Measurements from ENCODE around the gene NFKB1.

DNA sequence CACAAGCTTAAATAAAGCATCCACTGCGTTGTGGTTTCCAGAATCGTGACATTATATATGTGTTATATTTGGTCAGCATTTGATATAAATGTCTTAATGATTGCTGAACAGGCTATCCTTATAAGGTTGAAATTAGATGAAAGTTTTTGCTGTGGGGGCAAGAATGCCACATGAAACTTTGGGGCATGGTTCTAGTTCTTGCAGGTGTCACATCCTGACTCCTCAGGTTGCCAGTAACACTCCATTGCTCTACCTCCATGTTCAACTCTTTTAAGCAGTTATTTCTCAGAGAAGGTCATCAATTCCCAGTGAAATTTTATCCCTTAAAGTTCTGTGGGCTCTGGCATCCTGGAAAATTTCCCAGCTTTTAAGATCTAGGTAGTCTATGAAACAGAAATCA, 33.7 kb downstream of the NFKB1 start:
- TF ChIP-seq, protein P1, sequence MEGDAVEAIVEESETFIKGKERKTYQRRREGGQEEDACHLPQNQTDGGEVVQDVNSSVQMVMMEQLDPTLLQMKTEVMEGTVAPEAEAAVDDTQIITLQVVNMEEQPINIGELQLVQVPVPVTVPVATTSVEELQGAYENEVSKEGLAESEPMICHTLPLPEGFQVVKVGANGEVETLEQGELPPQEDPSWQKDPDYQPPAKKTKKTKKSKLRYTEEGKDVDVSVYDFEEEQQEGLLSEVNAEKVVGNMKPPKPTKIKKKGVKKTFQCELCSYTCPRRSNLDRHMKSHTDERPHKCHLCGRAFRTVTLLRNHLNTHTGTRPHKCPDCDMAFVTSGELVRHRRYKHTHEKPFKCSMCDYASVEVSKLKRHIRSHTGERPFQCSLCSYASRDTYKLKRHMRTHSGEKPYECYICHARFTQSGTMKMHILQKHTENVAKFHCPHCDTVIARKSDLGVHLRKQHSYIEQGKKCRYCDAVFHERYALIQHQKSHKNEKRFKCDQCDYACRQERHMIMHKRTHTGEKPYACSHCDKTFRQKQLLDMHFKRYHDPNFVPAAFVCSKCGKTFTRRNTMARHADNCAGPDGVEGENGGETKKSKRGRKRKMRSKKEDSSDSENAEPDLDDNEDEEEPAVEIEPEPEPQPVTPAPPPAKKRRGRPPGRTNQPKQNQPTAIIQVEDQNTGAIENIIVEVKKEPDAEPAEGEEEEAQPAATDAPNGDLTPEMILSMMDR (IDR thresholded peaks at IDR 0.05 in 4 of 5, conservative IDR thresholded peaks at IDR 0.05 in 1 of 5), result no peak
- TF ChIP-seq POLR2A (IDR thresholded peaks at IDR 0.05), result no peak
